K562 (cell line): ENCODE data around the gene APLF. TPM values are rescaled to one million over a fixed set of nuclear protein-coding genes. Genes with fewer than 3 reads are reported as not detected.

ENCODE experiments used
- BCL6 ChIP-seq: fragments of 250-450 bp; sonication (Bioruptor Pico); IDR thresholded peaks from 2 replicates; pipeline ENCODE4 v1.4.0; 2020
- CEBPZ ChIP-seq: fragments of 150-350 bp; IDR thresholded peaks from 2 replicates; pipeline ENCODE4 v1.6.1; 2014; ENCODE audit warnings: low read depth, mild to moderate bottlenecking, low read length, borderline replicate concordance
- ELF1 ChIP-seq: fragments of 200-800 bp; sonication (Bioruptor generic); IDR thresholded peaks from 2 replicates; pipeline ENCODE4 v1.6.1; 2016; ENCODE audit warnings: missing genetic modification characterization, missing compliant biosample characterization
- ESRRA ChIP-seq: fragments of 450-650 bp; IDR thresholded peaks from 2 replicates; pipeline ENCODE4 v1.6.1; 2014; ENCODE audit warnings: low read depth, mild to moderate bottlenecking, moderate library complexity, borderline replicate concordance
- GTF2E2 ChIP-seq: fragments of 200-800 bp; sonication (Bioruptor generic); IDR thresholded peaks from 2 replicates; pipeline ENCODE4 v1.6.1; 2016; ENCODE audit warnings: missing genetic modification characterization, missing compliant biosample characterization
- HDAC2 ChIP-seq: fragments of 450-650 bp; IDR thresholded peaks from 2 replicates; pipeline ENCODE4 v1.6.1; 2016; ENCODE audit warnings: mild to moderate bottlenecking
- HIVEP1 ChIP-seq: fragments of 250-450 bp; sonication (Bioruptor Pico); IDR thresholded peaks from 2 replicates; pipeline ENCODE4 v1.4.0; 2020; ENCODE audit warnings: mild to moderate bottlenecking
- PCBP1 ChIP-seq: fragments of 200-400 bp; formaldehyde crosslinking; IDR thresholded peaks from 2 replicates; pipeline ENCODE4 v1.6.1; 2018; ENCODE audit warnings: mild to moderate bottlenecking, low read depth, low read length; ENCODE audit not compliant: poor library complexity, severe bottlenecking
- POLR2B ChIP-seq: fragments of 450-650 bp; IDR thresholded peaks from 2 replicates; pipeline ENCODE4 v1.6.1; 2018; ENCODE audit warnings: low read depth; ENCODE audit not compliant: partially characterized antibody
- RAD21 ChIP-seq, 2 experiments: fragments of 250-450 bp in 1 of 2; fragments of 450-650 bp in 1 of 2; sonication (Bioruptor Pico) in 1 of 2; formaldehyde crosslinking in 1 of 2; IDR thresholded peaks in 1 of 2; conservative IDR thresholded peaks in 1 of 2; 2 replicates each; pipeline versions ENCODE4 v1.4.0 to v1.8.0; 2020 to 2022; ENCODE audit warnings: mild to moderate bottlenecking in 2 of 2, moderate library complexity in 1 of 2
- SRF ChIP-seq, 2 experiments: fragments of 250-450, 450-650 bp in 1 of 2; sonication (Bioruptor Pico) in 1 of 2; sonication (generic) in 1 of 2; formaldehyde crosslinking; IDR thresholded peaks; 2 replicates each; pipeline versions ENCODE4 v1.5.0 to v1.5.1; 2020 to 2022; ENCODE audit warnings: mild to moderate bottlenecking in 1 of 2, missing genetic modification reagents in 1 of 2
- STAT5B ChIP-seq: fragments of 250-450 bp; sonication (Bioruptor Pico); IDR thresholded peaks from 2 replicates; pipeline ENCODE4 v1.8.0; 2021; ENCODE audit warnings: mild to moderate bottlenecking, inconsistent platforms
- ZKSCAN1 ChIP-seq: fragments of 150-350 bp; IDR thresholded peaks from 2 replicates; pipeline ENCODE4 v1.6.1; 2016; ENCODE audit warnings: low read depth, low read length
- ZNF239 ChIP-seq: fragments of 250-450 bp; sonication (Bioruptor Pico); IDR thresholded peaks from 2 replicates; pipeline ENCODE4 v1.4.0; 2020; ENCODE audit warnings: mild to moderate bottlenecking
- ZNF354B ChIP-seq: fragments of 250-450 bp; sonication (Bioruptor Pico); IDR thresholded peaks from 2 replicates; pipeline ENCODE4 v1.4.0; 2020
- ZNF639 ChIP-seq, 2 experiments: fragments of 200-800 bp in 1 of 2; sonication (Bioruptor generic) in 1 of 2; sonication (generic) in 1 of 2; formaldehyde crosslinking in 1 of 2; IDR thresholded peaks in 1 of 2; conservative IDR thresholded peaks in 1 of 2; 2 replicates each; pipeline versions ENCODE4 v1.5.0 to v1.6.1; 2016 to 2020; ENCODE audit warnings: missing compliant biosample characterization in 1 of 2, missing genetic modification characterization in 1 of 2, missing genetic modification reagents in 1 of 2
- polyA plus RNA-seq, 8 experiments: library from polyadenylated mRNA; depleted of rRNA in 4 of 8; stranded (reverse) in 5 of 8; unstranded in 3 of 8; fragments of >200 nt; fragmentation: Nextera tagmentation in 2 of 8; fragmentation: Illumina TruSeq in 1 of 8; extraction: Ambion mirVana in 2 of 8; extraction: Trizol in 1 of 8; gene quantifications; 2 replicates each; pipeline versions ENCODE4 v1.2.1 to v1.2.3, GENCODE V29; 2011 to 2014; ENCODE audit warnings: inconsistent platforms in 1 of 8, missing spikeins in 1 of 8
- total RNA-seq, 7 experiments: library from RNA; depleted of rRNA in 6 of 7; stranded (reverse); fragments of >200 nt in 6 of 7; fragmentation: Illumina TruSeq in 2 of 7; extraction: Trizol in 2 of 7; gene quantifications; 2 replicates each; pipeline versions ENCODE4 v1.2.1 to v1.2.3, GENCODE V29; 2011 to 2021; ENCODE audit warnings: low replicate concordance in 1 of 7
- TF ChIP-seq, protein P1 (sequence below): sonication (generic); formaldehyde crosslinking; IDR thresholded peaks from 2 replicates; pipeline ENCODE4 v1.8.0; 2023; ENCODE audit warnings: missing genetic modification reagents, mild to moderate bottlenecking, borderline replicate concordance

The APLF gene
- total and polyA plus RNA-seq, 9 of the 15 experiments (the other 6 are each of a cell fraction or from before 2014, with no cell fraction given): 0.07 to 1.1 (median 0.71) TPM

DNA sequence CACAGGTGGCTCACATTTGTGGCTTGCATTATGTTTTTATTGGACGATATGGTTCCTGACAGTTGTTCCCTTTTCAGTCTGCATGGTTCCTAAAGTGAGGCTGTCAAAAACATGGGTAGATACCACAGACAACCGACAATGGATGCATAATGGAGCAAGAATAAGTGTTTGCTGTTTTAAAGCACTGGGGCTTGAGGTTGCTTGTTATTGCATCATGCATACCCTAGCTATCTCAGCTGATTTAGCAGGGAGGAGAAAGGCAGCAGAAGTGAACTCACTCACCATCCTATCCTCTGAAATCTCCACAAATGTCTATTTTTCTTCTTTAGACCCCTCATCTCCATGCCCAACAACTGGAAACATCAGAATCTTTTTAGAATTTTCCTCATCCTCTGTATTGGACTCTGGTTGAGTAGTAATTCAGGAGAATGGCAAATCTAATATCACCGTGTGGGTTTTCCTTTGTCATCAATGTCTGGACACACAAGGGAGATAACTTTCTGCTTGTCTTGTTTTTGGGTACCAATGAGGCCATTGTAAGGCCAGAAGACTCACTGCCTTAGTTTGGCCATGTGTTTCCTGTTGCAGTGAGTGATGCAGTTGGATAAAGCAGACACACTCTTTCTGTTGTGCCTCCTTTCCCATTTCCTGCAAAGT lies 47.0 kb upstream of the APLF start (continued):
- TF ChIP-seq HDAC2 (peak; percentile 75; the same call in 1 of the 2 replicates), POLR2B (no peak), SRF (CRISPR knock-in tag; IDR thresholded peaks at IDR 0.05) (peak in 1 of 2 experiments; percentile 90; a peak in 1 of 4 replicates), PCBP1 (no peak), BCL6 (0 out of 2 replicates have a peak, but pooled peaks have one; percentile 33), RAD21 (CRISPR knock-in tag; conservative IDR thresholded peaks at IDR 0.05 in 1 of 2, IDR thresholded peaks at IDR 0.05 in 1 of 2) (peak; percentile 57 to 62), ZNF239 (peak; percentile 78), ELF1 (tag) (no peak), ZNF639 (CRISPR knock-in tag; conservative IDR thresholded peaks at IDR 0.05 in 1 of 2, IDR thresholded peaks at IDR 0.05 in 1 of 2) (no peak), ZNF354B (CRISPR knock-in tag) (peak; percentile 72), STAT5B (CRISPR knock-in tag) (no peak), GTF2E2 (tag) (no peak; the same call in 1 of the 2 replicates), ZKSCAN1 (no peak), ESRRA (peak; percentile 61; the same call in 1 of the 2 replicates), HIVEP1 (CRISPR knock-in tag) (0 out of 2 replicates have a peak, but pooled peaks have one; percentile 73), CEBPZ (no peak)
- TF ChIP-seq, protein P1, sequence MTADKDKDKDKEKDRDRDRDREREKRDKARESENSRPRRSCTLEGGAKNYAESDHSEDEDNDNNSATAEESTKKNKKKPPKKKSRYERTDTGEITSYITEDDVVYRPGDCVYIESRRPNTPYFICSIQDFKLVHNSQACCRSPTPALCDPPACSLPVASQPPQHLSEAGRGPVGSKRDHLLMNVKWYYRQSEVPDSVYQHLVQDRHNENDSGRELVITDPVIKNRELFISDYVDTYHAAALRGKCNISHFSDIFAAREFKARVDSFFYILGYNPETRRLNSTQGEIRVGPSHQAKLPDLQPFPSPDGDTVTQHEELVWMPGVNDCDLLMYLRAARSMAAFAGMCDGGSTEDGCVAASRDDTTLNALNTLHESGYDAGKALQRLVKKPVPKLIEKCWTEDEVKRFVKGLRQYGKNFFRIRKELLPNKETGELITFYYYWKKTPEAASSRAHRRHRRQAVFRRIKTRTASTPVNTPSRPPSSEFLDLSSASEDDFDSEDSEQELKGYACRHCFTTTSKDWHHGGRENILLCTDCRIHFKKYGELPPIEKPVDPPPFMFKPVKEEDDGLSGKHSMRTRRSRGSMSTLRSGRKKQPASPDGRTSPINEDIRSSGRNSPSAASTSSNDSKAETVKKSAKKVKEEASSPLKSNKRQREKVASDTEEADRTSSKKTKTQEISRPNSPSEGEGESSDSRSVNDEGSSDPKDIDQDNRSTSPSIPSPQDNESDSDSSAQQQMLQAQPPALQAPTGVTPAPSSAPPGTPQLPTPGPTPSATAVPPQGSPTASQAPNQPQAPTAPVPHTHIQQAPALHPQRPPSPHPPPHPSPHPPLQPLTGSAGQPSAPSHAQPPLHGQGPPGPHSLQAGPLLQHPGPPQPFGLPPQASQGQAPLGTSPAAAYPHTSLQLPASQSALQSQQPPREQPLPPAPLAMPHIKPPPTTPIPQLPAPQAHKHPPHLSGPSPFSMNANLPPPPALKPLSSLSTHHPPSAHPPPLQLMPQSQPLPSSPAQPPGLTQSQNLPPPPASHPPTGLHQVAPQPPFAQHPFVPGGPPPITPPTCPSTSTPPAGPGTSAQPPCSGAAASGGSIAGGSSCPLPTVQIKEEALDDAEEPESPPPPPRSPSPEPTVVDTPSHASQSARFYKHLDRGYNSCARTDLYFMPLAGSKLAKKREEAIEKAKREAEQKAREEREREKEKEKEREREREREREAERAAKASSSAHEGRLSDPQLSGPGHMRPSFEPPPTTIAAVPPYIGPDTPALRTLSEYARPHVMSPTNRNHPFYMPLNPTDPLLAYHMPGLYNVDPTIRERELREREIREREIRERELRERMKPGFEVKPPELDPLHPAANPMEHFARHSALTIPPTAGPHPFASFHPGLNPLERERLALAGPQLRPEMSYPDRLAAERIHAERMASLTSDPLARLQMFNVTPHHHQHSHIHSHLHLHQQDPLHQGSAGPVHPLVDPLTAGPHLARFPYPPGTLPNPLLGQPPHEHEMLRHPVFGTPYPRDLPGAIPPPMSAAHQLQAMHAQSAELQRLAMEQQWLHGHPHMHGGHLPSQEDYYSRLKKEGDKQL (CRISPR knock-in tag): no peak
